Measurements from ENCODE around the gene SELENOO. TPM values are rescaled to one million over a fixed set of nuclear protein-coding genes. Genes with fewer than 3 reads are reported as not detected.

SELENOO gene
- total RNA-seq, 1 experiment from 2014 or later = 20.0 TPM

- H3K36me3 ChIP-seq (ENCODE audit: insufficient read depth, low read length) = no peaks in the 10 kb centered on the region
- no peak overlapping the region for H3K27ac ChIP-seq (ENCODE audit: low read length)
- peaks cover 14% of the 10 kb centered on the region for H3K79me2 ChIP-seq (ENCODE audit: low read length)
- peak; percentile 12 for DNase-seq
- no peak overlapping the region for H3K9ac ChIP-seq (ENCODE audit: low read length)
- no peaks in the 10 kb centered on the region for H3K9me2 ChIP-seq (replicated peaks; ENCODE audit: insufficient read depth, low read length)
- no peak overlapping the region for H3K4me3 ChIP-seq (ENCODE audit: low read length)
- H3K9me3 ChIP-seq (ENCODE audit: low read length) = no peaks in the 10 kb centered on the region
- H3K4me1 ChIP-seq (ENCODE audit: low read length) = peaks cover 13% of the 10 kb centered on the region
- no peaks in the 10 kb centered on the region for H3K27me3 ChIP-seq (ENCODE audit: low read length)
- no peak overlapping the region for H2AFZ ChIP-seq (ENCODE audit: low read length)
- H4K20me1 ChIP-seq (ENCODE audit: insufficient read depth, low read depth, low read length) = peaks cover 3% of the 10 kb centered on the region
- H3K4me2 ChIP-seq (ENCODE audit: low read depth, low read length, poor library complexity, severe bottlenecking) = no peak overlapping the region
Measured at GRCh38 chr22:50182176-50183081, 18.4 kb upstream of the SELENOO start.

- Histone ChIP-seq H3K4me1 (ENCODE audit: low read length) (peaks cover 21% of the 10 kb centered on the region), H3K4me3 (ENCODE audit: low read length) (no peak overlapping the region), H3K4me2 (ENCODE audit: low read depth, low read length, poor library complexity, severe bottlenecking) (no peak overlapping the region), H3K9me2 (replicated peaks; ENCODE audit: insufficient read depth, low read length) (no peaks in the 10 kb centered on the region), H3K79me2 (ENCODE audit: low read length) (peaks cover 16% of the 10 kb centered on the region), H2AFZ (ENCODE audit: low read length) (no peak overlapping the region), H3K27me3 (ENCODE audit: low read length) (no peaks in the 10 kb centered on the region), H4K20me1 (ENCODE audit: insufficient read depth, low read depth, low read length) (peaks cover 3% of the 10 kb centered on the region), H3K9ac (ENCODE audit: low read length) (no peak overlapping the region), H3K36me3 (ENCODE audit: insufficient read depth, low read length) (no peaks in the 10 kb centered on the region), H3K27ac (ENCODE audit: low read length) (no peak overlapping the region), H3K9me3 (ENCODE audit: low read length) (no peaks in the 10 kb centered on the region)
- no peak for DNase-seq
Measured at GRCh38 chr22:50183141-50183971, 17.5 kb upstream of the SELENOO start.

- Histone ChIP-seq H3K4me3 (ENCODE audit: low read length) (no peak overlapping the region), H2AFZ (ENCODE audit: low read length) (no peak overlapping the region), H3K9ac (ENCODE audit: low read length) (no peak overlapping the region), H3K36me3 (ENCODE audit: insufficient read depth, low read length) (no peaks in the 10 kb centered on the region), H3K9me3 (ENCODE audit: low read length) (no peaks in the 10 kb centered on the region), H3K9me2 (replicated peaks; ENCODE audit: insufficient read depth, low read length) (no peaks in the 10 kb centered on the region), H3K4me1 (ENCODE audit: low read length) (peaks cover 30% of the 10 kb centered on the region), H3K79me2 (ENCODE audit: low read length) (peaks cover 21% of the 10 kb centered on the region), H4K20me1 (ENCODE audit: insufficient read depth, low read depth, low read length) (peaks cover 10% of the 10 kb centered on the region), H3K27me3 (ENCODE audit: low read length) (no peaks in the 10 kb centered on the region), H3K27ac (ENCODE audit: low read length) (no peak overlapping the region), H3K4me2 (ENCODE audit: low read depth, low read length, poor library complexity, severe bottlenecking) (no peak overlapping the region)
- DNase-seq = no peak
Measured at GRCh38 chr22:50184004-50184901, 16.6 kb upstream of the SELENOO start.

- H4K20me1 ChIP-seq (ENCODE audit: insufficient read depth, low read depth, low read length) = peaks cover 14% of the 10 kb centered on the region
- no peak for DNase-seq
- H3K27ac ChIP-seq (ENCODE audit: low read length) = no peak overlapping the region
- H3K4me1 ChIP-seq (ENCODE audit: low read length) = peaks cover 37% of the 10 kb centered on the region
- H3K9me2 ChIP-seq (replicated peaks; ENCODE audit: insufficient read depth, low read length) = no peaks in the 10 kb centered on the region
- H3K27me3 ChIP-seq (ENCODE audit: low read length) = no peaks in the 10 kb centered on the region
- no peaks in the 10 kb centered on the region for H3K9me3 ChIP-seq (ENCODE audit: low read length)
- H3K36me3 ChIP-seq (ENCODE audit: insufficient read depth, low read length) = no peaks in the 10 kb centered on the region
- H2AFZ ChIP-seq (ENCODE audit: low read length) = no peak overlapping the region
- H3K79me2 ChIP-seq (ENCODE audit: low read length) = peaks cover 21% of the 10 kb centered on the region
- peak overlapping the region; percentile 65 for H3K4me2 ChIP-seq (ENCODE audit: low read depth, low read length, poor library complexity, severe bottlenecking)
- peak overlapping the region; percentile 63 for H3K9ac ChIP-seq (ENCODE audit: low read length)
- peak overlapping the region; percentile 62; the same call in 1 of the 2 replicates for H3K4me3 ChIP-seq (ENCODE audit: low read length)
Measured at GRCh38 chr22:50184902-50185374, 15.9 kb upstream of the SELENOO start.

GRCh38 chr22:50185375-50186087 is 15.3 kb upstream of the SELENOO start, which contains the start of gene TRABD:
TRABD (plus strand) TSS chr22:50185913; CDS start chr22:50193061, 7,148 bp downstream.
- Histone ChIP-seq H3K4me3 (ENCODE audit: low read length) (peak within 1 kb of the TSS; percentile 99), H4K20me1 (ENCODE audit: insufficient read depth, low read depth, low read length) (peaks cover 14% of the 10 kb centered on the region), H3K79me2 (ENCODE audit: low read length) (peaks cover 21% of the 10 kb centered on the region), H3K27ac (ENCODE audit: low read length) (peak within 1 kb of the TSS; percentile 97), H3K9ac (ENCODE audit: low read length) (peak within 1 kb of the TSS; percentile 97), H3K9me3 (ENCODE audit: low read length) (no peaks in the 10 kb centered on the region), H3K4me2 (ENCODE audit: low read depth, low read length, poor library complexity, severe bottlenecking) (peak within 1 kb of the TSS; percentile 99), H2AFZ (ENCODE audit: low read length) (0 out of 2 replicates have a peak within 1 kb of the TSS, but pooled peaks have one; percentile 89), H3K9me2 (replicated peaks; ENCODE audit: insufficient read depth, low read length) (no peaks in the 10 kb centered on the region), H3K36me3 (ENCODE audit: insufficient read depth, low read length) (no peaks in the 10 kb centered on the region), H3K4me1 (ENCODE audit: low read length) (peaks cover 43% of the 10 kb centered on the region), H3K27me3 (ENCODE audit: low read length) (no peaks in the 10 kb centered on the region)
- peak; percentile 97 for DNase-seq

GRCh38 chr22:50186181-50186714 is 14.6 kb upstream of the SELENOO start:
- H2AFZ ChIP-seq (ENCODE audit: low read length) = no peak overlapping the region
- no peaks in the 10 kb centered on the region for H3K9me3 ChIP-seq (ENCODE audit: low read length)
- DNase-seq = peak; percentile 54
- H4K20me1 ChIP-seq (ENCODE audit: insufficient read depth, low read depth, low read length) = peaks cover 14% of the 10 kb centered on the region
- H3K4me1 ChIP-seq (ENCODE audit: low read length) = peaks cover 50% of the 10 kb centered on the region
- no peaks in the 10 kb centered on the region for H3K27me3 ChIP-seq (ENCODE audit: low read length)
- peak overlapping the region; percentile 97 for H3K9ac ChIP-seq (ENCODE audit: low read length)
- H3K36me3 ChIP-seq (ENCODE audit: insufficient read depth, low read length) = no peaks in the 10 kb centered on the region
- no peaks in the 10 kb centered on the region for H3K9me2 ChIP-seq (replicated peaks; ENCODE audit: insufficient read depth, low read length)
- peak overlapping the region; percentile 99 for H3K4me3 ChIP-seq (ENCODE audit: low read length)
- peak overlapping the region; percentile 99 for H3K4me2 ChIP-seq (ENCODE audit: low read depth, low read length, poor library complexity, severe bottlenecking)
- peaks cover 21% of the 10 kb centered on the region for H3K79me2 ChIP-seq (ENCODE audit: low read length)
- H3K27ac ChIP-seq (ENCODE audit: low read length) = peak overlapping the region; percentile 97

Measured in Karpas-422 (cell line).